ENCODE measurements around the gene ISG20.
"Not testable (repeated sequence)": the region's sequence is repeated elsewhere in the genome, so short reads cannot be mapped to it uniquely, and the experiment has no call there.

ISG20 gene

GRCh38 chr15:88619796-88620195 is 19.0 kb upstream of the ISG20 start:
- no peak for DNase-seq

GRCh38 chr15:88620995-88621772 is 17.6 kb upstream of the ISG20 start, which contains the start of gene AEN:
Gene AEN, plus strand, starts transcription at chr15:88621340. Its CDS starts 4,870 bp downstream, at chr15:88626210.
- DNase-seq = peak; percentile 97

GRCh38 chr15:88621789-88622604 is 16.8 kb upstream of the ISG20 start:
- peak; percentile 82 for DNase-seq

- no peak for DNase-seq
These were observed 16.2 kb upstream of the ISG20 start for GRCh38 chr15:88622605-88622975.

- DNase-seq = no peak
These were observed 15.8 kb upstream of the ISG20 start for GRCh38 chr15:88623061-88623460.

GRCh38 chr15:88623632-88624031 is 15.2 kb upstream of the ISG20 start:
- DNase-seq = no peak

- DNase-seq = peak; percentile 79
These were observed 14.5 kb upstream of the ISG20 start for GRCh38 chr15:88624156-88624970.

- no peak for DNase-seq
These were observed 13.8 kb upstream of the ISG20 start for GRCh38 chr15:88624971-88625490.

- DNase-seq = no peak
These were observed 12.7 kb upstream of the ISG20 start for GRCh38 chr15:88625943-88626741.

- peak; percentile 90 for DNase-seq
These were observed 11.4 kb upstream of the ISG20 start for GRCh38 chr15:88627463-88627862.

- no peak for DNase-seq
These were observed 10.7 kb upstream of the ISG20 start for GRCh38 chr15:88628018-88628654.

- no peak for DNase-seq
These were observed 9.7 kb upstream of the ISG20 start for GRCh38 chr15:88629071-88629470.

- DNase-seq = peak; percentile 43
These were observed 8.6 kb upstream of the ISG20 start for GRCh38 chr15:88630141-88630721.

- DNase-seq = no peak
These were observed 7.9 kb upstream of the ISG20 start for GRCh38 chr15:88630798-88631463.

- no peak for DNase-seq
These were observed 7.3 kb upstream of the ISG20 start for GRCh38 chr15:88631464-88632028.

GRCh38 chr15:88632797-88633196 is 6.0 kb upstream of the ISG20 start:
- not testable (repeated sequence) for DNase-seq

- no peak for DNase-seq
These were observed 4.4 kb upstream of the ISG20 start for GRCh38 chr15:88634449-88634848.

- peak; percentile 75 for DNase-seq
These were observed 3.5 kb upstream of the ISG20 start for GRCh38 chr15:88635318-88635717.

GRCh38 chr15:88636050-88636449 is 2.8 kb upstream of the ISG20 start:
- DNase-seq = peak; percentile 89

- DNase-seq = no peak
These were observed 2.2 kb upstream of the ISG20 start for GRCh38 chr15:88636654-88637053.
